ENCODE measurements around the gene ZNF516.
A peak's percentile ranks its signal among the peaks of the same experiment; 100 is the strongest.

The ZNF516 gene

GRCh38 chr18:76529433-76529811 is 34.4 kb upstream of the ZNF516 start:
- TF ChIP-seq CTCF (IDR thresholded peaks at IDR 0.05; ENCODE audit: low read depth, low read length): no peak
- no peak overlapping the region for H3K4me3 ChIP-seq (ENCODE audit: low read depth, low read length)

GRCh38 chr18:76528477-76529432 is 33.7 kb upstream of the ZNF516 start:
- no peak for TF ChIP-seq CTCF (IDR thresholded peaks at IDR 0.05; ENCODE audit: low read depth, low read length)
- H3K4me3 ChIP-seq (ENCODE audit: low read depth, low read length): peak overlapping the region; percentile 44

DNA sequence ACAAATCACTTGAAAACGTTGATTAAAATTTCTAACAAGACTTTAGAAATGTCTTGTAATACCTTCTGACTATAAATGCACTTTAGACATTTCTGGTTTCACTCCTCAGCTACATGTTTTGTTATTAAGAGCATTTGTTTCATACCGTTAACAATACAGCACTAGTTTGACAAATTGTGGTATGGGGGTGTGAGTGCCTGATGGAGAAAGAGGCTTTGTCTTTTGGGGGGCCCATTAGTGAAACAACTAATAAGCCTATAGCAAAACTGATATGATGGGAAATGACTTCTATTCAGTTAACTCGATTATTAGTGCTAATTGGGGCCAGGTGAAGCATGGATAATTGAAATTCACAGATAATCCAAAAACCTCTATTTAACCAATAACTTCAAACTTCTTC is 30.9 kb upstream of the ZNF516 start:
- no peak overlapping the region for H3K4me3 ChIP-seq (ENCODE audit: low read depth, low read length)
- no peak for TF ChIP-seq CTCF (IDR thresholded peaks at IDR 0.05; ENCODE audit: low read depth, low read length)

DNA sequence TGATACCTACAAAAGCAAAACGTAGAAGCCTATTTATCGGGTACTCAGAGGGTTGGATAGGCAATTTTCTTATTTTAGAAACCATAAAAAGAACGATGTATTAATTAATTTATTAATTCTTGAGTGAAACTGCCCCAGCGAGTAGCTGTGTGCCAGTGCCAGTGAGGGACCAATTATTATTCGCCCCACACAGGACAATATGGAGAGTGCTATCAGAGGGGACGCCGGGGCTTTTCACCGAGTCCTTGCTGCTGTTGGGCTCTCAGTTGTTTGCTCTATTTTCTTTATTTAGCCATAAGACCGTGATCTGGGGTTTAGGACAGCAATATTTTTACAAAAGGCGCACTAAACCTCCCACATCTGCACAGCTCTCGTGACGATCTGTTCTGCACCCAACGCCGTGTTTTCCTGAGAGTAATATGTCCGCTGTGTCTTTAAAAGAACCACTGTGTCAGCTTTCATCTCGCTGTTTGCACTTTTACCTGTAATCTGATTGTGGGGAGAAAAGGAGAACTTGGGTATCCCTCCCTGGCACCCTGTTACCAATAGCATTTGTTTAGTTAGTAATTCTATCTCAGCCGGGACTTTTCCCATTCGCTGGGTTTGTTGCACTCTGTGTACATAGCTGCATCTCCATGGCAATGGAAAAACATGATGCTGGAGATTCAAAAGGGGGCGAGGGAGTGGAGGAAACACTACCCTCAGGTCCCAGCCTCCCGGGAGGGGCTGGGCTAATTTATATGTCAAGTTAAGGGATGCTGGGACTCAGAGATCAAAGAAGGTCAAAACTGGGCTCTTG is 30.1 kb upstream of the ZNF516 start:
- peak overlapping the region; percentile 46 for H3K4me3 ChIP-seq (ENCODE audit: low read depth, low read length)
- TF ChIP-seq CTCF (IDR thresholded peaks at IDR 0.05; ENCODE audit: low read depth, low read length): no peak

GRCh38 chr18:76524477-76524876 is 29.4 kb upstream of the ZNF516 start:
- no peak for TF ChIP-seq CTCF (IDR thresholded peaks at IDR 0.05; ENCODE audit: low read depth, low read length)
- H3K4me3 ChIP-seq (ENCODE audit: low read depth, low read length): no peak overlapping the region

DNA sequence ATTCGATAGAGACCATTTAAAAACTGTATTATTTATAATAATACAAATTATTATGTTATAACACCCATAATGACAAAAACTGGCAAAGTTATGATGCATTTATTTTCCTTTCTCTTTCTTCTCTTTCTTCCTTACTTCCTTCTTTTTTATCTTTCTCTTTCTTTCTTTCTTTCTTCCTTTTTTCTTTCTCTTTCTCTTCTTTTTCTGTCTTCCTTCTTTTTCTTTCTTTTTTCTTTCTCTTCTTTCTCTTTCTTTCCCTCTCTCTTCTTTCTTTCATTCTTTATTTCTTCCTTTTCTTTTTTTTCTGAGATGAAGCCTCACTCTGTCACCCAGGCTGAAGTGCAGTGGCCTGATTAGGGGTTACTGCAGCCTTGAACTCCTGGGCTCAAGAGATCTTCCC is 27.5 kb upstream of the ZNF516 start:
- no peak overlapping the region for H3K4me3 ChIP-seq (ENCODE audit: low read depth, low read length)

More for the DNA sequence above, 27.5 kb upstream of the ZNF516 start:
- TF ChIP-seq CTCF (IDR thresholded peaks at IDR 0.05; ENCODE audit: low read depth, low read length): no peak
